Fibroblast of the aortic adventitia (primary cell): ENCODE results near the gene ATG4B. TPM values are rescaled to one million over a fixed set of nuclear protein-coding genes. Genes with fewer than 3 reads are reported as not detected.

Experiments
- DNase-seq: peaks from one replicate; pipeline ENCODE4 v3.0.0-alpha.2; 2010; ENCODE audit warnings: low read depth
- H3K4me3 ChIP-seq: 2 replicates; pipeline ENCODE4 v1.5.1; 2011; ENCODE audit warnings: low read depth, mild to moderate bottlenecking, control low read depth, low read length, moderate library complexity
- total RNA-seq: library from RNA; depleted of rRNA; stranded (reverse); fragments of >200 nt; gene quantifications from 2 replicates; pipeline ENCODE4 v1.2.3, GENCODE V29; 2012; ENCODE audit warnings: low replicate concordance
- TF ChIP-seq, protein P1 (sequence below): IDR thresholded peaks from 2 replicates; pipeline ENCODE4 v1.5.1; 2011; ENCODE audit warnings: mild to moderate bottlenecking, low read length, control low read depth, inconsistent platforms; ENCODE audit not compliant: insufficient read depth

ATG4B gene
- total RNA-seq, 1 donor = 52.0 TPM

DNA sequence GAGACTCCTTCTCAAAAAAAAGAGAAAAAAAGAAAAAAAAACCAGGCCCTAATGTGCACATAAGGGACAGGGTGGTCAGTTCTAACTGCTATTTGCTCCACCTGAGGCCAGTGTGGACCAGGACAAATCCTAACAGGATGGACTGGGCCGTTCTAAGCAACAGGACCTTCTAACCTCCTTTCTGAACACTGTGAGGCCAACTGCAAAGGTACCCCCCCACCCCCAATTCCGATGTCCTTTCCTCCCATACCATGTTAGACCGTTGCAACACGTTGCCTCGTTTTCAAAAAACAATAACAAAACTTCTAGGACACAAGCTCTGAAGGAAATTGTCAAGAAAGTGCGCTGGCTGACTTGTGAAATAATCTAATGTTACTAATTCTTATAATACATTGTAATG lies 1.7 kb upstream of the ATG4B start:
- TF ChIP-seq, protein P1, sequence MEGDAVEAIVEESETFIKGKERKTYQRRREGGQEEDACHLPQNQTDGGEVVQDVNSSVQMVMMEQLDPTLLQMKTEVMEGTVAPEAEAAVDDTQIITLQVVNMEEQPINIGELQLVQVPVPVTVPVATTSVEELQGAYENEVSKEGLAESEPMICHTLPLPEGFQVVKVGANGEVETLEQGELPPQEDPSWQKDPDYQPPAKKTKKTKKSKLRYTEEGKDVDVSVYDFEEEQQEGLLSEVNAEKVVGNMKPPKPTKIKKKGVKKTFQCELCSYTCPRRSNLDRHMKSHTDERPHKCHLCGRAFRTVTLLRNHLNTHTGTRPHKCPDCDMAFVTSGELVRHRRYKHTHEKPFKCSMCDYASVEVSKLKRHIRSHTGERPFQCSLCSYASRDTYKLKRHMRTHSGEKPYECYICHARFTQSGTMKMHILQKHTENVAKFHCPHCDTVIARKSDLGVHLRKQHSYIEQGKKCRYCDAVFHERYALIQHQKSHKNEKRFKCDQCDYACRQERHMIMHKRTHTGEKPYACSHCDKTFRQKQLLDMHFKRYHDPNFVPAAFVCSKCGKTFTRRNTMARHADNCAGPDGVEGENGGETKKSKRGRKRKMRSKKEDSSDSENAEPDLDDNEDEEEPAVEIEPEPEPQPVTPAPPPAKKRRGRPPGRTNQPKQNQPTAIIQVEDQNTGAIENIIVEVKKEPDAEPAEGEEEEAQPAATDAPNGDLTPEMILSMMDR = no peak
- no peak for DNase-seq
- peak overlapping the region; percentile 91 for H3K4me3 ChIP-seq

DNA sequence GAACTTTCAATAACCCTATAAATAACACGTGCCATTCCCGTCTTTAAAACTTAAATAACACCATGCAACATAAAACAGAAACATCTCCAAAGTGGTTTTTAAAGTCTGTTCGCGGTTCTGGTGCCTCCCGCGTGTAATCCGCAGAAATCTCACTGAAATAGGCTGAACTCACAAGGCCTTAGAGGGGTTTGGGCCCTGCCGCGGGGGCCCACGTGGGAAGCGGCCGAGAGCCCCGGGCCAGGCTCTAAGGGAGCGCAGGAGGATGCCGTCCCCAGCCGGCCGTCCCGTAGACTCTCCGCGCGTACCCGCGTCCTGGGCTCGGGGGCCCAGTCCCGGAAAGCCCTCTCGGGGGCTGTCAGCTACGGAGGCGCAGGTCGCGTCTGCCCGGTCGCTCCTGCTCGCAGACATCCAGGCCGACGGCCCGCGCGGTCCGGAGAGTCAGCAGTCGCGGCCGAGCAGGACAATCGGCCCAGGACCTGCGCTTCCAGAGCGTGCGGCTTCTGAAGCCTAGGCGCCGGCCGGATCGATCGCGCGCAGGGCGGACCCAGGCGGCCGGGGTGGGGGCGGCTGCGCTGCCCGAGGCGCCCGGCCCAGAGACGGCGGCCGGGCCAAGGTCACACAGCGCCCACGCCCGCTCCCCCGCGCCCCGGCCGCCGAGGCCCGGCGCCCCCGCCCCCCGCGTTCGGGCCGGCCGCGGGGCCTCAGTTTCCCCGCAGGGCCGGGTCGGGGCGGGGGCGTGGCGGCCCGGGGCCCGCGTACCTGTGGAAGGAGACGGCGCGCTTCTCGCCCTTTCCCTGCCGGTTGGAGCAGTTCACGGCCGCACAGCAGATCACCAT lies 1.1 kb upstream of the ATG4B start:
- DNase-seq = peak; percentile 23
- TF ChIP-seq, protein P1 = no peak

DNA sequence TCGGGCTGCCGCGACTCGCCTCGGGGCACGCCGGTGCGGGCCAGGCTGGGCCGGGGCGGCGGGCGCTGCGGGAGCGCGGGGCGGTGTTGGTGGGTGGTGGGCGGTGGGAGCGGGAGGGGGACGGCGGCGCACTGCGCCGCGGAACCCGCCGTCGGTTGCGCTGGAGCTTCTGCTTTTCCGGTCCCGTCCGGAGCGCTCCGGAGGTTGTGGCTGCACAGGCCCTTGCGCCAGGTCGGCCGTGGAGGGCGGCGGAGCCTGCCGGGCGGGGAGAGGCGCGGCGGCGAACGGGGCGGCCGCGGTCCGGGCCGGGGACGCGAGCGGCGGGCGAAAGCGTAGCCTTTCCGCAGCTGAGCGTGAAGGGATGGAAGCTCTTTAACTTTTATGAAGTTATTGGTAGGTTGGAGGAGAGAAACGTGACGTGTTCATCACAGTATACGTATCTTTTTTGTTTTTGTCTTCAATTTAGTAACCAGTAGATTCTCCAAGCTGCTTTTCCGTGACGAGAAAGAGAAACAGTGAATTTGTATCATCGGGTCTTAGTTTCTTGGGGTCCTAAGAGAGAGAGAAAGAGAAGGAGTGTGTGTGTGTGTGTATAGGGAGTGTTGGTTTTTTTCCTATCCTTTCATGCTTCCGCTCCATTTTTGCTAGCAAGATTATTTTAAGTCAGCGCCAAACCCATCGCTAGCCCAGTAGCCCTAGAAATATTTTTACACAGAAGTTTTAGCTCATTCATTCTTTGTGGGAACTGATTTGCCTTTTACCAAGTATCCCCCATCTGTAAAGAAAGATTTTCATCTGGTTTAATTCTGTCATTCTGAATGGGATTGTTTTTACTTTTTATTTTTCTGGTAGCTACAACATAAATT lies 535 bp downstream of the ATG4B start:
- TF ChIP-seq, protein P1 = no peak
- peak overlapping the region; percentile 91 for H3K4me3 ChIP-seq
- peak; percentile 22 for DNase-seq

More for the DNA sequence above, 1.1 kb upstream of the ATG4B start:
- H3K4me3 ChIP-seq = peak overlapping the region; percentile 91

DNA sequence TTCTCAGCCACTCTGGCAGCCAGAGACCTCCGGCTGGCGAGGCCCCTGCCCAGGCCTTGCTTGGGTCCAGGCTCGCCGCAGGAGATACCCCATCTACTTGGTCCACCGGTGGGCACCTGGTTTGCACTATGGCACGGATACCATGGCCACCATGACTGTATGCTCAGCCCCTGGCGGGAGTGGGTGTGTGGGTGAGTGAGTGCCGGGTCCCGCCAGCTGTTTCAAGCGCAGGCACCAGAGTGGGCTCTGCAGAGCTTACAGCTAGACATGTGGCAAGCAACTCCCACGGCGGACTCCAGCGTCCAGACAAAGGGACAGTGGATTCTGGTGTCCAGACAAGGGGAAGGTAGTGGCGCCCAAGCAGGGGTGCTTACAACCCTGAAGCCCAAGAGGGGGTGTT lies 1.4 kb downstream of the ATG4B start:
- DNase-seq = no peak
- H3K4me3 ChIP-seq = peak overlapping the region; percentile 38
- TF ChIP-seq, protein P1 = no peak

DNA sequence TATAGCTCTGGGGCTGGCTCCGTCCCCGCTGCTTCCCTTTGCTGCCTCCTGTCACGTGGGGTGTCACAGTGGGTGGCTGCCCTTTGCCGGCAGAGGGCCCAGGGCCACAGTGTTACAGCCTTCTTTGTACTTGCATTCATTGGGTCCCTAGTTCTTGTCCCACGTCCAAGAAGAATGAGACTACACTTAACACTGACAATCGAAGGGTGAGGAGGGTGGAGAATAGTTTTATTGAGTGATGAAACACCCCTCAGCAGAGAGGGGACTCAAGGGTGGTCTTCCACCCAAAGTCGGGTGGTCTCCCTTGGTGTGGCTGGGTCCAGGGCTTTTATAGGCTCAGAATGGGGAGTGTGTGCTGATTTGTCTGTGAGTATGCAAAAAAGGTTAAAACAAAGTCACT lies 1.9 kb downstream of the ATG4B start:
- DNase-seq = no peak
- H3K4me3 ChIP-seq = peak overlapping the region; percentile 38
- TF ChIP-seq, protein P1 = no peak

DNA sequence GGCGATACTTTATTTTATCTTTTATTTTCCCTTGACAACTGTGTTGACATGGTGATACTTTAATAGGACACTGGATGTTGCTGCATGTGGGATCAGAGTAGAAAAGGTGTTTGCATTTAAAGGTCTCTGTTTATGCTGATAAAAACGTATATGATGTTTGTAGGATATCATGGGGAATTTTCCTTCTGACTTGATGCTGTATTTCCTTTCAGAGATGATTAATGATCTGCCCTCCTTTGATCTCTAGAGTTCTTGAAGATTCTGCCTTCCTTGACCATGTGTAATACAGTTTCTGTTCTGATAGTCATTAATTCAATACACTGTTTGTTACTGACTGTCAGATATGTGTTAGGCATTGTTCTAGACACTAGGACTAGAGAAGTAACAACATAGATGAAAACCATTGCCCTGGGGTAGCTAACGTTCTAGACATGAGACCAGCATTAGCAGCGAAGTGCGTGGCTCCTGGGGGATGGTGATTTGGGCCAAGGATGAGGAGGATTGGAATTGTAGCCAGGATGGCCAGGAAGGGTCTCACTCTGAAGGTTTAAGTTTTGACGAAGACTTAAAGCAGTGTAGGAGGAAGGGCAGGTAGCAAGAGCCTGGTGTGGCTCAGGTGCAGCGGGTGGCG lies 2.8 kb downstream of the ATG4B start:
- no peak overlapping the region for H3K4me3 ChIP-seq
- no peak for DNase-seq
- TF ChIP-seq, protein P1 = no peak
